GM19395 (cell line): ENCODE results near the gene HDAC6.
"Not testable (repeated sequence)": the region's sequence is repeated elsewhere in the genome, so short reads cannot be mapped to it uniquely, and the experiment has no call there.

Source experiments
- ATAC-seq: cut with Tn5 transposase; IDR thresholded peaks from one replicate; pipeline ENCODE4 v1.9.1; 2021; ENCODE audit warnings: mild to moderate bottlenecking, moderate library complexity; ENCODE audit not compliant: unreplicated experiment

Gene HDAC6

DNA sequence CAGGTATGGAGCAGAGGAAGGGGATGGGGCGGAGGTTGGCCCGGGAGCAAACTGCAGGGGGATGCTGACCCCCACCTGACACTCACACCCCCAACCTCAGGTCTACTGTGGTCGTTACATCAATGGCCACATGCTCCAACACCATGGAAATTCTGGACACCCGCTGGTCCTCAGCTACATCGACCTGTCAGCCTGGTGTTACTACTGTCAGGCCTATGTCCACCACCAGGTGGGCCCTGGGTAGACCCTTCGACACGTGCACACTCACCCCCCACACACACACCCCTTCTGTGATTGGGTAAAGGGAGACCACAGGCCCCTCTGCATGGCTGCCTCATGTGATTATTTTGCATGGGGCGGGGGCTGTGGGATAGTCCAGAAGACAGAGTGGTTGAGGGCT lies 22.2 kb downstream of the HDAC6 start:
- ATAC-seq = no peak

DNA sequence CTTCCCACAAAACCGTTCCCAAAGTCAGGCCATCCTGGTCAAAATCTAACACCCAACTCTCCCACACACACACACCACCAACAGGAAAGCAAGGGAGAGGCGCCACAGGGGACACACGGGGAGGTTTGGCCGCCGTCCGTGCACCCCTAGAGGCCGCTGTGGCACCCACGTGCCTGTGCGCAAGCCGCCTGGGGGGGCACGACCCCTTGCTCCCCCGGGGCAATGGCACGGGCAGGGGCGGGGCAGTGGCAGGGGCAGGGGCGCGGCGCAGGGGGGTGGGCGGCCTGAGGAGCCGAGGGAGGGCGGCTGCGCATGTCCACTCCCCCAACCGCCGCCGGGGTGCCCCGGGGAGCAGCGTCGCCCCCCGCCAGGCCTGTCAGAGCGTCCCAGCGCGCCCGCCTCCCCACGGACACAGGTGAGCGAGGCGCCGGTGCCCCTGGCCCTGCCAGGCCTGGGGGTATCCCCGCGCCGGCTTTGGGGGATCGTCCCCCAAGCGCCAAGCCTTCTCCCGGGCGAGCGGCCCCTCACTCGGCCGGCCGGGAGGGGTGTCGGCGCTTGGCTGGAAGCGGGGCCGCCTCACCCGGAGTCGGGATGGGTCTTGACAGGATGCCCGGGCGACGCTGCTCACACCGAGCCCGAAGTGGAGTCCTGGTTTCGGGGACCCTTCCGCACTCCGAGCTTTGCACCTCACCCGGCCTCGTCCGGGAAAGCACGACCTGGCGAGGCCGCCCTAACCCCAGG lies 24.4 kb downstream of the HDAC6 start, which contains the start of gene ERAS:
TSS of gene ERAS (plus strand) at position 379 of the 741 bp plus-strand sequence. CDS start 2,611 bp downstream, outside the sequence.
- no peak for ATAC-seq

DNA sequence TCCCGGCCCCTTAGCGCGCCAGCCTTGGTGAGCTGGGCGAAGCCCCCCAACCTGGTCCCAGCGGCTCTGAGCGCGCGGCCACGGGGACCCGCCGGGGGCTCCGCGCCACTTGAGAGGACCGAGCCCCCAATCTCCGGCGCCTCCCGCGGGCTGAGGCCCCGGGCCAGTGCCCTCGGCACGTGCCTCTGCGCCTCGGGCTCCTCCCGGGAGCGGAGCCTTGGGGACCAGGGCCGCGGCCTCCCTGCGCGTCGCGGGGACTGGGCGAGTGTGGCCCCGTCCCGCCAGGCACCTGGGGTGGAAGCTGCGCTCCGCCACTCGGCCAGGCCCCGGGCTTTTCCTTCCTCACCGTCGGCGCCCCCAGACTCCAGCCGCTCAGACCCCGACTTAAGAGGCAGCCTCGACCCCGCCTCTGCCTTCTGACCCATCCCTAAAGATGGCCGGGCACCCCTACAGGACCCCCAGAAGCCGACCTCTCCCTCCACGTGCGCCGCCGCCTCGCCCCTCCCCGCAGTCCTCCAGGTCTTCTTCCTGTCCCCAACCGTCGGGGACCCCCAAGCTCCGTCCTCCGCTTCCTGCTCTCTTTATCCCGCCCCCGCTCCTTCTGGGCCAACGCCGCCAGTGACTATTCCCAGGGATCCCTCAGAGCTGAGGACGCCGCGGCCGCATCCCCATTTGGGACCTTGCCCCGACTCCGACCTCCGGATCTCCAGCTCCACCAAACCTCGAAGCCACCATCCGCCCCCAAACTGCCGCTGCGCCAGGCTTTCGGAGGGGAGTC lies 25.2 kb downstream of the HDAC6 start:
- no peak for ATAC-seq

DNA sequence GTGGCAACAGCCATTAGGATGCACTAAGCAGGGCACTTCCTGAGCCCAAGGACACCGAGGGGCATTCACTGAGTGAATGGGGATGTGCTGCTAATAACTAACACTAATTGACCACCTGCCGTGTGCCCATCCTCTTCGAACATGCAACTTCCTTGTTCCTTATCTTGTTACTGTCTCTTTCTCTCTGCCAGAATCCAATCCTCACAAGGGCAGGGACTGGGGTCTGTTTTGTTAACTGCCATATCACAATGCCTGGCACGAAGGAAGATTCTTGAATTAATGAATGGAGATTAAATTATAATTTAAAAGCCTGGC lies 25.7 kb downstream of the HDAC6 start:
- no peak for ATAC-seq

DNA sequence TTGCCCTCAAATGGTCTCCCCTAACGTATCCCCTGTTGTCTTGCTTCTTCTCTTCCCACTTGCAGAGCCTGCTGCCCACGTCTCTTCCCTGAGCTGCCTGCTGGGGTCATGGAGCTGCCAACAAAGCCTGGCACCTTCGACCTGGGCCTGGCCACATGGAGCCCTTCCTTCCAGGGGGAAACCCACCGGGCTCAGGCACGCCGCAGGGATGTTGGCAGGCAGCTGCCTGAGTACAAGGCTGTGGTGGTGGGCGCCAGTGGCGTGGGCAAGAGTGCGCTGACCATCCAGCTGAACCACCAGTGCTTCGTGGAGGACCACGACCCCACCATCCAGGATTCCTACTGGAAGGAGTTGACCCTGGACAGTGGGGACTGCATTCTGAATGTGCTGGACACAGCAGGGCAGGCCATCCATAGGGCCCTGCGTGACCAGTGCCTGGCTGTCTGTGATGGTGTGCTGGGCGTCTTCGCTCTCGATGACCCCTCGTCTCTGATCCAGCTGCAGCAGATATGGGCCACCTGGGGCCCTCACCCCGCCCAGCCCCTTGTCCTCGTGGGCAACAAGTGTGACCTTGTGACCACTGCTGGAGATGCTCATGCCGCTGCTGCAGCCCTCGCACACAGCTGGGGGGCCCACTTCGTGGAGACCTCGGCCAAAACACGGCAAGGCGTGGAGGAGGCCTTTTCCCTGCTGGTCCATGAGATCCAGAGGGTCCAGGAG lies 27.3 kb downstream of the HDAC6 start:
- no peak for ATAC-seq

DNA sequence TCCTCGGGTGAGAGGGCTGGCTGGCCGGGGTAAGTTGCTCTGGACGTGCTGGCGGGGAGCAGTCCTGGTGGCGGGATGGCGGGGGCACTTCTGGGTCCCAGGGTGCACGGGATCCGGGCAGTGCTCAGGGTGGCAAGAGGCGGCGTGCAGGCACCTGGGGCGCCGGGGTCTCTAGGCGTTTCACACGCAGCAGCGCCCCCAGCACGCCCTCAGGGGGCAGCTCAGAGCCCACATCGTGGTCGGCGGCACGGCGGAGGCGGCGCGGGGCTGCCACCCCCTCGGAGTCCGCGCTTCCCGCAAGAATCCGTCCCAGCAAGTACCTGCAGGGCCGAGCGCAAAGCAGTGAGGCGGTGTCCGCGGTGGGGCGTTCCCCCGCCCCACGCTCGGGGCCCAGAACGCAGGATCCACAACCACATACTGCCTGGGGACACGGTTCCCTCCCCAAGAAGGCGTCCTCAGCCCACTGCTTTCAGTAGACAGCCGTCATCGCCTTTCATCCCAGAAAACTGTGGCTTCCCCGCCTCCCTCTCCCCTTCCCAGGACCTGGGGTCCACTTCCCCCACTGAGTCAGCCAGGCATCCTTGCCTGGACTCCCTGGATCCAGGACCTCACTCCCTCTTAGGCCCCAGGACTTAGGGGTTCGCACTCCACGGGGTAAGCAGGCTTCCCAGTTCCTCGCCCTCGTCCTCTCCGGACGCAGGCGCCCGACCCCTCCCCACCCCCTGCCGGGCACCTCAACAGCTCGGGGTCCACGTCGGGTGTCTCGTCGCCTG lies 29.5 kb downstream of the HDAC6 start:
- ATAC-seq = no peak

DNA sequence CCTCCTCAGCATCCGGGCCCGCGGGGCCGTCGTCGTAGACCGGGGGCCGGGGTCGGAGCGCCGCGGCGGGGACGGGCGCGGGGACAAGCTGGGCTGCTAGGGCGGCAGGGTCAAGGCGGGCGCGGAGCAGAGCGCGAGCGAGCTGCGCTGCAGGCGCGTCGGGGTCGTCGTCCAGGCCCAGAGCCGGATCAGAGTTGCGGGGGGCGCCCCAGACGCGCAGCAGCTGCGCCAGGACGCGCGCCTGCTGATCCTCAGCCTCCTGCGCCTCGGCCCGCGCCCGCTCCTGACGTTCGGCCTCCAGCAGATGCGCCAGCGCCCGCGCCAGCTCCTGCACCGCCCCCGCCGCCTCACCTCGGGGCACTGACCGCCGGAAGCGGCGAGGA lies 30.0 kb downstream of the HDAC6 start:
- no peak for ATAC-seq

DNA sequence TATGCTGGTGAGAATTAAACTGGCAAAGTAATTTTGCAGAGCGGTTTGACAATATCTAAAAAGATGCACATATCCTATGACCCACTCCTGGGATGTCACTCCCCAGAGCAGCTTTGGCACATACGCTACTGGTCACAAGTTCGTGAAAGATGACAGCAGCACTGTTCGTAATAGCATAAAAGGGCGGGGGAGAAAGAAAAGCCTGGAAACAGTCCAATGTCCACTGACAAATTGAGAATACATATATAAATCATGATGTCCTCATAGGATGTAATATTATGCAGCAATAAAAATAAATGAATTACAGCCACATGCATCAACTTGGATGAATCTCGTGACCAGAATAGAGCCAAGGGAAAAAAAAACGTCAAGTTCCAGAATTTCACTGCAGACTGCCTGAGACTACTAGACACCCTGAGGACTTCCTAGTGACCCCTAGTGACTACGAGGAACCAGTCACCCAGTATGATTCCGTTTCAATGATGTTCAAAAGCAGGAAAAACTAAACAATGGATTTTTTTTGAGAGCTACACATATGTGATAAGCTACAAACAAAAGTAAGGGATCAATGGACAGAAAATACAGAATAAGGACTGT lies 31.8 kb downstream of the HDAC6 start:
- ATAC-seq = no peak

DNA sequence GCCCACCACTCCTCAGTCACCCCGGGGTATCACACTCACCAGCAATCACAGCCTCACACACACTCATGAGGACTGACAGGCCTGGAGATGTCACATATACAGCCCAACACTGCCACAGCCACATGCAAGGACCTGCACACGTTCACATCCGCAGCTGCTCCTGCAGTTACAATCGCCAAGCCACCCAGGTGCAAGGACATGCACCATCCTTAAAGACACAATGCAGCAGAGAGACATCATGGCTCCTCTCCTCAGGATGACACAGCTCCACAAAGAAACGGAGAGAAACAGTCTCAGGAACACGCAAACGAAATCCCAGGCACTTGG lies 32.5 kb downstream of the HDAC6 start:
- ATAC-seq = no peak

DNA sequence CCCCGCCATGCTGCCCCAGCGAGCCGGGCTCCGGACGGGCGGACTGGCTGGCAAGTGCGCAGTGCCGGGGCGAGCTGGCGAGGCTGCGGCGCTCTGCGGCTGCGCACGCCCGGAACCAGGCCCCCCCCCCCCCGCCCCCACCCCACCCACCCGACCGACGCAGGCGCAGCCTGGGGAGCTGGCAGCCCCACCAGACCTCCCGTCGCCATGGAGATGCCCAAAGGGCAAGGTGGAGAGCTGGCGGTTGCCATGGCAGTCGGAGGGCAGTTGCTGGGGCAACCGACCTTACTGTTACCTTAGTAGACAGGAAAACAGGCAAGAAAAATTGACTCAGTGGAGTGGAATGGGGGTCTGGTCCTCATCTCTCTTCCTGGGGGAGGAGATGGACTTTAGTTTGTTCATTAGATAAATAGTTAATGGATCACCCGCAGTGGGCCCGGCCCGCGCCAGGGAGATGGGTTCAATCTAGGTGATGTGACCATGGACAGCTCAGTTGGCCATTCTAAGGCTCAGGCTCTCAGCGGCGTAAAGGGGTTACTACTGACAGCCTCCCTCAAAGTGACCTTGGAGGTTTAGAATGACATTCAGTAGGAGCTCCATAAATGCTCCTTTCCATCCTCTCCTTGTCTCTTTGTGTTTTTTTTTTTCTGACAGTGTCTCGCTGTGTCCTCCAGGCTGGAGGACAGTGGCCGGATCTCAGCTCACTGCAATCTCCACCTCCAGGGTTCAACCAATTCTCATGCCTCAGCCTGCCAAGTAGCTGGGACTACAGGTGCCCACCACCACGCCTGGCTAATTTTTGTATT lies 33.9 kb downstream of the HDAC6 start, which contains the start of gene PCSK1N:
TSS of gene PCSK1N (minus strand) at position 87 of the 806 bp plus-strand sequence. CDS start at position 9, 78 bp downstream.
- no peak for ATAC-seq

DNA sequence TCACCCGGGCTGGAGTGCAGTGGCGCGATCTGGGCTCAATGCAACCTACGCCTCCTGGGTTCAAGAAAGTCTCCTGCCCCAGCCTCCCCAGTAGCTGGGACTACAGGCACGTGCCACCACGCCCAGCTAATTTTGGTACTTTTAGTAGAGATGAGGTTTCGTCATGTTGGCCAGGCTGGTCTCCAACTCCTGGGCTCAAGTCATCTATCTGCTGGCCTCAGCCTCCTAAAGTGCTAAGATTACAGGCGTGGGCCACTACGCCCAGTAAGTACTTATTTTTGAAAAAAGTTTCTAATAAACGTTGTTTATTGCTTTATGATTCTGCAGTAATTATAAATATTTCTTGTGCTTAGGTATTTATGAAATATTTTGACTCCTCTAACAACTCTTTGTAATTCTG lies 37.8 kb downstream of the HDAC6 start:
- ATAC-seq = no peak

DNA sequence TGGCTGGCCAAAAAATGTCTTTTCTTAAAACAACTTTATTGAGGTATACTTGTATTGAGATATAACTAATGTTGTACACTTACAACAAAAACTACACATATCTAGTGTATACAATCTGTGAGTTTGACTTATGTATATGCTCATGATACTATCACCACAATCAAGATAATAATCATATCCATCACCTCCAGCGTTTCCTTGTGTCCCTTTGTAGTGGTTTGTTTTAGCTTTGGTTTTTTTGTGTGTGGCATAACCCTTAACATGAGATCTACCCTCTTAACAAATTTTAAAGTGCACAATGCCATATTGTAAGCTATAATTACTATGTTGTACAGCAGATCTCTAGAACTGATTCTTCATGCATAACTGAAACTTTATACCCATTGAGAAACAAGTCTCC lies 47.0 kb downstream of the HDAC6 start:
- no peak for ATAC-seq

DNA sequence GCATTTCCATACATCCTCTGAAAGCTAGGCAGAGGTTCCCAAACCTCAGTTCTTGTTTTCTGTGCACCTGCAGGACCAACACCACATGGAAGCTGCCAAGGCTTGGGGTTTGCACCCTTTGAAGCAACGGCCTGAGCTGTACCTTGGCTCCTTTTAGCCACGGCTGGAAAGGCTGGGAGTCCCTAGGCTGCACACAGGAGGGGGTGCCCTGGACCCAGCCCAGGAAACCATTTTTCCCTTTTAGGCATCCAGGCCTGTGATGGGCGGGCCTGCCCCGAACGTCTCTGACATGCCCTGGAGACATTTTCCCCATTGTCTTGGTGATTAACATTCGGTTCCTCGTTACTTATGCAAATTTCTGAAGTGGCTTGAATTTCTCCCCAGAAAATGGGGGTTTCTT lies 51.0 kb downstream of the HDAC6 start:
- ATAC-seq = no peak

DNA sequence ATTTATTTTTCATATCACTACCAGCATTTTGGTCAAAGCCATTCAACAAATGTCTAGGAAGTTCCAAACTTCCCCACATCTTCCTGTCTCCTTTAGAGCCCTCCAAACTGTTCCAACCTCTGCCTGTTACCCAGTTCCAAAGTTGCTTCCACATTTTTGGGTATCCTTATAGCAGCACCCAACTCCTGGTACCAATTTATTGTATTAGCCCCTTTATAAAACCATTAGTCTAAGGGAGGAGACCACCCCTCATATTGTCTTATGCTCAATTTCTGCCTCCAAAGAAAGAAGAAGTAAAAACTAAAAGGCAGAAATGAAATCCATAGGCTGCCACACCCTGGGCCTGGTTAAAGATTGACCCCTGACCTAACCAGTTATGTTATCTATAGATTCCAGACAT lies 51.6 kb downstream of the HDAC6 start:
- ATAC-seq = not testable (repeated sequence)

DNA sequence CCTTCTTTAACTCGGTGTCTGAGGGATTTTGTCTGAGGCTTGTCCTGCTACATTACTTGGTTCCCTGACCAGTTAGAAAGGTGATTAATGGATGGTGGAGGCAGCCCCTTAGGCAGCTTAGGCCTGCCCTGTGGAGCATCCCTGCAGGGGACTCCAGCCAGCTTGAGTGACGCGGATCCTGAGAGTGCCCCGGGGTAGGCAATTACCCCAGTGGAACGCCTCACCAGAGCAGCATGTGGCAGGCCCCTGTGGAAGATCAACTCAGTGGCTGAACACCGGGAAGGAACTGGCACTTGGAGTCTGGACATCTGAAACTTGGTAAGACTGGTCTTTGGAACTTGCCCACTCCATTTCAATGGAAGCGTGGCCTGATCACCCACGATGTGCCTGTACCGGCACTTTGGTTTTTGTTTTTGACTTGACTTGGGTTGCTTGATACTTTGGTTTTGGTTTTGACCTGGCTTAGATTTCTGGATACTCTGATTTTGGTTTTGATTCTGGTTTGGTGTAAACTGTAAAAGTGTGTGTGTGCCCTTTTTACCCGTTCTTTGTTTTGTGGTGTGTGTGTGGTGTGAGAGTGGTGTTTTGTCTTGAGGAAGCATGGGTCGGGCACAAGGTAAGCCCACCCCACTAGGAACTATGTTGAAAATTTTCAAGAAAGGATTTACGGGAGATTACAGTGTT lies 52.4 kb downstream of the HDAC6 start:
- not testable (repeated sequence) for ATAC-seq

DNA sequence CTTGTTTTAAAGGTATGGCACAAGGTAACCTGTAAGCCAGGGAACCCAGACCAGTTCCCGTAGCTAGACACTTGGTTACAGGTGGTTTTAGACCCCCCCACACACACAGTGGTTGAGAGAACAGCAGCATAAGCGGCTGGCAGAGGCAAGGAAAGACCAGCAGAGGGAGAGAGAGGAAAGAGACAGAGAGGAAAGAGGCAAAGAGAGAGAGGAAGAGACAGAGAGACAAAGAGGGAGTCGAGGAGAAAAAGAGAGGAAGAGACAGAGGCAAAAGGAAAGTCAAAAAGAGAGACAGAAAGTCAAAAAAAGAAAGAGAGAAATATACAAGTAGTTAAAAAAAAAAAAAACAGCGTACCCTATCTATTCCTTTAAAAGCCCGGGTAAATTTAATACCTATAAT lies 53.0 kb downstream of the HDAC6 start:
- ATAC-seq = no peak

DNA sequence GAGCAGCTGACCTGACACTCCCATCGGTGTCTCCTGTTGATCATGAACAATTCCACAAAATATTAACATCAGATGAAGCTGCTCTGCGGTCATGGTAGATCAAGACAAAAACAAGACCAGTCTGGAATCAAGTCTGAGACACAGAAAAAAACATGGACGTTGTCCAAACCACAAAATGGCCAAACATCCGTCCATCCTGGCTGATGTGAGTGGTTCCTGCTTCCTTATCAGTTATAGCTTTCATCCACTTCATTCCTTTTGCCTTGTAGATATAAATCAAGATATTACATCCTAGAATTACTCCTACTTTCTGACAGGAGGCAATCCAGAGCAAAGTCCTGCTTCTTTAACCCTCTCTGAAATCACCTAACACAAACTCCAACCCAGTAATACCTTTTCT lies 62.3 kb downstream of the HDAC6 start:
- no peak for ATAC-seq

DNA sequence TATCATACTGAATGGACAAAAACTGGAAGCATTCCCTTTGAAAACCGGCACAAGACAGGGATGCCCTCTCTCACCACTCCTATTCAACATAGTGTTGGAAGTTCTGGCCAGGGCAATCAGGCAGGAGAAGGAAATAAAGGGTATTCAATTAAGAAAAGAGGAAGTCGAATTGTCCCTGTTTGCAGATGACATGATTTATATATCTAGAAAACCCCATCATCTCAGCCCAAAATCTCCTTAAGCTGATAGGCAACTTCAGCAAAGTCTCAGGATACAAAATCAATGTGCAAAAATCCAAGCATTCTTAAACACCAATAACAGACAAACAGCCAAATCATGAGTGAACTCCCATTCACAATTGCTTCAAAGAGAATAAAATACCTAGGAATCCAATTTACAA lies 70.2 kb downstream of the HDAC6 start:
- not testable (repeated sequence) for ATAC-seq
